HEK293T (cell line): ENCODE measurements around the gene MORN5.

ENCODE experiments used
- CTCF ChIA-PET: fragments of 350-600 bp; formaldehyde crosslinking; extraction: SDS; loops from one replicate; lab custom pipeline; 2021; ENCODE audit warnings: antibody characterized with exemption, inconsistent platforms; lab: Yijun Ruan, JAX
- POLR2A ChIA-PET: fragments of 350-600 bp; formaldehyde crosslinking; extraction: SDS; loops from one replicate; lab custom pipeline; 2020; ENCODE audit warnings: antibody characterized with exemption, inconsistent platforms; lab: Yijun Ruan, JAX
- DNase-seq: peaks from one replicate; pipeline ENCODE4 v3.0.0; 2012; ENCODE audit warnings: mixed read lengths; ENCODE audit errors: extremely low spot score
- ARNT ChIP-seq: fragments of 450-650 bp; IDR thresholded peaks from 2 replicates; pipeline ENCODE4 v1.6.1; 2017; ENCODE audit warnings: mild to moderate bottlenecking
- BHLHE40 ChIP-seq: fragments of 450-650 bp; IDR thresholded peaks from 2 replicates; pipeline ENCODE4 v1.6.1; 2016; ENCODE audit warnings: mild to moderate bottlenecking, moderate library complexity, borderline replicate concordance
- CTBP1 ChIP-seq: fragments of 450-650 bp; IDR thresholded peaks from 2 replicates; pipeline ENCODE4 v1.6.1; 2016; ENCODE audit warnings: borderline replicate concordance
- ELF4 ChIP-seq: fragments of 450-650 bp; IDR thresholded peaks from 2 replicates; pipeline ENCODE4 v1.6.1; 2017; ENCODE audit warnings: antibody characterized with exemption
- FOXA1 ChIP-seq: fragments of 450-650 bp; IDR thresholded peaks from 2 replicates; pipeline ENCODE4 v1.6.1; 2016; ENCODE audit warnings: mild to moderate bottlenecking
- FOXK2 ChIP-seq: fragments of 450-650 bp; IDR thresholded peaks from 2 replicates; pipeline ENCODE4 v1.6.1; 2016; ENCODE audit warnings: mild to moderate bottlenecking
- FOXM1 ChIP-seq: fragments of 450-650 bp; IDR thresholded peaks from 2 replicates; pipeline ENCODE4 v1.6.1; 2017; ENCODE audit warnings: mild to moderate bottlenecking, borderline replicate concordance
- HDGF ChIP-seq: fragments of 450-650 bp; IDR thresholded peaks from 2 replicates; pipeline ENCODE4 v1.6.1; 2017; ENCODE audit warnings: antibody characterized with exemption, borderline replicate concordance
- L3MBTL2 ChIP-seq: fragments of 450-650 bp; conservative IDR thresholded peaks from 2 replicates; pipeline ENCODE4 v1.6.1; 2016; ENCODE audit warnings: mild to moderate bottlenecking
- LEF1 ChIP-seq: fragments of 450-650 bp; IDR thresholded peaks from 2 replicates; pipeline ENCODE4 v1.6.1; 2017; ENCODE audit warnings: mild to moderate bottlenecking, borderline replicate concordance
- NFRKB ChIP-seq: fragments of 450-650 bp; IDR thresholded peaks from 2 replicates; pipeline ENCODE4 v1.6.1; 2016; ENCODE audit warnings: mild to moderate bottlenecking, moderate library complexity
- SP1 ChIP-seq: fragments of 450-650 bp; IDR thresholded peaks from 2 replicates; pipeline ENCODE4 v1.6.1; 2017
- SUZ12 ChIP-seq: fragments of 450-650 bp; IDR thresholded peaks from 2 replicates; pipeline ENCODE4 v1.6.1; 2016; ENCODE audit warnings: mild to moderate bottlenecking
- TARDBP ChIP-seq: fragments of 450-650 bp; IDR thresholded peaks from 2 replicates; pipeline ENCODE4 v1.6.1; 2016
- ZNF384 ChIP-seq: fragments of 450-650 bp; IDR thresholded peaks from 2 replicates; pipeline ENCODE4 v1.6.1; 2016
- TF ChIP-seq, protein P1 (sequence below): fragments of 450-650 bp; IDR thresholded peaks from 2 replicates; pipeline ENCODE4 v1.6.1; 2016

The MORN5 gene

DNA sequence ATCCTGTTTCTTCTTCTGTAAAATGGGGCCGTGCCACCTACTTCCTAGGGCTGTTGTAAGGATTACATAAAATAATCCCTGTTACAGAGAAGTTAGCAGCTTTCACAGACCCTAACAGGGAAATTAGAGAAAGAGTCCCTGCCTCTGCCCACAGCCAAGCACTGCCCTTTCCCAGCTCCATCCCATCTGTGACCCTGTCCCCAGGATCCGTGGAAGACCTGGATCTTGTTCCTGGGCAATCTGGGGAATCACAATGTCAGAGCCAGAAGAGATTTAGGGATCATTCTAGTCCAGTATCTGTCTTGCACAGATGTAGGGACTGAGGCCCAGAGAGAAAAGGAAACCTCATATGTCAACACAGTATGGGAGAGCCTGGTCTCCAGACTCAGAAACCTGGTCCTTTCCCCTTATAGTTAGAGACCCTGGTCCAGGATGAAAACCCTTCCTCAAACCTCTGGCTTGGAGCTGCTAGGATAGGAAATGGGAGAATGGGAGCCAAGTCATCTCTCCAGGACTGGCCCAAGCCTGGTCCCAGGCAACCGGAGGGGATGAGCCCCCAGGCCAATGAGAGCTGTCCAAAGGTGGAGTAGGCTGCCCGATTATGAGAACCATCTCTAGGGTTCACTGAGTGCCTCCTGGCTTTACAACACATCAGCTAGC, 56.6 kb downstream of the MORN5 start:
- POLR2A ChIA-PET = no interaction called here
- TF ChIP-seq HDGF = no peak
- TF ChIP-seq L3MBTL2 = no peak
- TF ChIP-seq CTBP1 = no peak
- TF ChIP-seq SP1 = no peak
- TF ChIP-seq, protein P1, sequence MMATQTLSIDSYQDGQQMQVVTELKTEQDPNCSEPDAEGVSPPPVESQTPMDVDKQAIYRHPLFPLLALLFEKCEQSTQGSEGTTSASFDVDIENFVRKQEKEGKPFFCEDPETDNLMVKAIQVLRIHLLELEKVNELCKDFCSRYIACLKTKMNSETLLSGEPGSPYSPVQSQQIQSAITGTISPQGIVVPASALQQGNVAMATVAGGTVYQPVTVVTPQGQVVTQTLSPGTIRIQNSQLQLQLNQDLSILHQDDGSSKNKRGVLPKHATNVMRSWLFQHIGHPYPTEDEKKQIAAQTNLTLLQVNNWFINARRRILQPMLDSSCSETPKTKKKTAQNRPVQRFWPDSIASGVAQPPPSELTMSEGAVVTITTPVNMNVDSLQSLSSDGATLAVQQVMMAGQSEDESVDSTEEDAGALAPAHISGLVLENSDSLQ = no peak
- no peak for TF ChIP-seq TARDBP
- TF ChIP-seq ARNT = no peak
- no peak for TF ChIP-seq SUZ12
- no peak for TF ChIP-seq ZNF384
- TF ChIP-seq BHLHE40 = no peak
- CTCF ChIA-PET = interaction anchor here (0.6 kb wide), 1 partner anchor 10 kb away, joined by 3 read pairs; no protein-coding TSS in a partner anchor
- no peak for DNase-seq

DNA sequence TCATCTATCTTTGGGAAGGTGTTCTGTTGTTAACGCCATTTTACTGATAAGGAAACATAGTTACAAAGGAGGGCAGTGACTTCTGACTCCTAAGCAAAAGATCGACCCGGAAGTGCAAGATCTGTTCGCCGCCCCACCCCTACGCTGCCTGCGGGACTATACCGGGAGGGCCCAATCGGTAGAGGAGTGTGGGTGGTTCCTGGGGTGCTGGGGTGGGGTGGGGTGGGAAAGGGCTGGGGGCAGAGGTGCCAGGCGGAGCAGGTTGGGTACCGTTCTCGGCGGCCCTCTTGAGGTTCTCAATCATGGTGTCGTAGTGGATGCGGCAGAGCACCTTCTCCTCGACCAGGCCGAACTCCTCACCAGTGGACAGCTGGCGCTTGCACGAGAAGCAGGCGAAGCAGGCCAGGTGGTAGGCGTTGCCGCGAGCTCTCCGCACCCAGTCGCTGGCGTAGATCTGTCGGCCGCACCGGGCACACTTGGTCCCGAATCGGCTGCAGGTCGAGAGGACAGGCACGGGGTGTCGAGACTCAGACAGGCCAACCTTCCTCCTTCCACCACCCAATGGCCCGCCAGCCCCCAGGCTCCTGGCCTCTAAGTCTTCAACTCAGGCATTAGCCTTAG, 57.2 kb downstream of the MORN5 start:
- POLR2A ChIA-PET = no interaction called here
- no peak for DNase-seq
- TF ChIP-seq ZNF384 (no peak), SP1 (no peak), LEF1 (no peak), BHLHE40 (no peak), ELF4 (no peak), L3MBTL2 (no peak), HDGF (no peak), FOXA1 (no peak)
- TF ChIP-seq, protein P1 = no peak
- CTCF ChIA-PET = no interaction called here

DNA sequence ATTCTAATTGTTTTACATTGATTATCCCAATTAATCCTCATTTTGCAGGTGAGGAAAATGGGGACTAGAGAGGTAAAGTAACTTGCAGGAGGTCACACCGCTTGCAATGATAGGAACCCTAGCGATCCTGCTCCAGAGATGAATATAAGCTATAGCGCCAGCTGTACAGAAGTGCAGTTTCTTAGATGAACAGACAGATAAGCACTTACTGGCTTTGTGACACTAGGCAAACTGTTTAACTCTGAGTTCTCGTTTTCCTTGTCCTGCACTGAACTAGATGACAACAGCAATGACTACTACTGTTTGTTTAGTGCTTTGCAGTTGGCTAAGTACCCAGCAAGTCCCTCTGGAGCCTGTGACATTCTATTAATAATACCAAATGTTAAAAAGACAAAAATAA, 57.9 kb downstream of the MORN5 start:
- DNase-seq = no peak
- TF ChIP-seq SP1 (no peak), NFRKB (no peak), SUZ12 (no peak), LEF1 (no peak), FOXM1 (no peak)
- CTCF ChIA-PET = no interaction called here
- POLR2A ChIA-PET = no interaction called here

DNA sequence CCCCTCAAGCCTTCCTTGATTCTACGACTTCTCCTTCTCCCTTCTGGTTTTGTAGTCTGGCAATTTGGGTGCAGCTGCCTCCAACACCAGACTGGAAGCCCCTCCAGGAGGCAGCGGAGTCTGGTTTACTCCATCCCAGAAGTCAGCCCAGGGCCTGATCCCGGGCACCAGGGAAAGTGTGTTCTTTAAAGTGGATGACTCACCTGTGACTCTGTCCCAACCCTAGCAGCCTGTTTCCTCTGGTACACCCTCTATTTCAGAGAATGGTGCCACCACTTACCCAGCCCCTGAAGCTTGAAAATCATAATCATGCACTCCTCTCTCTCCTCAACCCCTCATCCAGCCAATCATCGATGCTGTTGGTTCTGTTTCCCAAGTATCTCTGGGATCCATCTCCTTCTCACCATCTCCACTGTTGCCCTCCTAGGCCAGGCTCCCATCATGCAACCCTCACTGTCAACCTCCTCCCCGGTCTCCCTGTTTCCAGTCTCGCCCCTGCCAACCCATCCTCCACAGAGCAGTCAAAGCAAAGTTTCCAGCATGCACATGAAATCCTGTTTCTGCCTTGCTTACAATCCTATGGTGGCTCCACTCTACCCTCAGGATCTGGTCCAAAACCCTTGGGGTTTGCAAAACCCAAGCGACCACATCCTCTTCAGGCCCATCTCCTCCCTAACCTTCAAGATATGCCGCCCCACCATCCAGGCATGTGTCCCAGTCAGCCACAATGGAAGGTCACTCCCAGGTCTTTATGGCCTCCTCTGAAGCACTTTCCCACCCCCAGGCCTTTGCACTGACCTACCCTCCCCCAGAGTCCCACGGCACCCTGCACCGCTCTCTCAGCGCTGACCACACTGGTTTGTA, 58.6 kb downstream of the MORN5 start:
- no peak for TF ChIP-seq LEF1
- TF ChIP-seq TARDBP = no peak
- TF ChIP-seq ZNF384 = no peak
- TF ChIP-seq, protein P1 = no peak
- ChIA-PET CTCF (no interaction called here), POLR2A (no interaction called here)
- no peak for DNase-seq

GRCh38 chr9:122218935-122219855, 59.5 kb downstream of the MORN5 start:
- TF ChIP-seq LEF1 = no peak
- TF ChIP-seq ARNT = no peak
- TF ChIP-seq TARDBP = no peak
- no peak for TF ChIP-seq L3MBTL2
- no peak for TF ChIP-seq FOXK2
- no peak for TF ChIP-seq ZNF384
- TF ChIP-seq FOXM1 = no peak
- TF ChIP-seq SP1 = no peak
- no peak for TF ChIP-seq NFRKB
- no peak for TF ChIP-seq CTBP1
- no peak for TF ChIP-seq FOXA1
- TF ChIP-seq HDGF = no peak
- TF ChIP-seq SUZ12 = no peak
- TF ChIP-seq, protein P1 = no peak
- no peak for TF ChIP-seq BHLHE40
- no peak for TF ChIP-seq ELF4
- POLR2A ChIA-PET = no interaction called here
- no peak for DNase-seq
- CTCF ChIA-PET = no interaction called here
